ENCODE measurements around the gene KIAA1217.

- TF ChIP-seq CTCF (IDR thresholded peaks at IDR 0.05) (no peak), POLR2A (IDR thresholded peaks at IDR 0.05; ENCODE audit: low read depth) (no peak), EP300 (IDR thresholded peaks at IDR 0.05) (no peak), POLR2AphosphoS5 (IDR thresholded peaks at IDR 0.05) (no peak)
These were observed 246.5 kb downstream of the KIAA1217 start for GRCh38 chr10:24455447-24455846.

Data from esophagus muscularis mucosa (tissue), 4 donors.